IPS-NIHi7 (cell line): Measurements from ENCODE around the gene ALX4.

Experiments used
- DNase-seq: peaks from one replicate; pipeline ENCODE4 v3.0.0; 2012; ENCODE audit warnings: mixed read lengths; ENCODE audit errors: extremely low spot score

ALX4 gene

GRCh38 chr11:44267750-44268613 is 42.0 kb downstream of the ALX4 start:
- no peak for DNase-seq

GRCh38 chr11:44267006-44267749 is 42.8 kb downstream of the ALX4 start:
- DNase-seq: no peak

GRCh38 chr11:44266056-44266780 is 43.7 kb downstream of the ALX4 start:
- DNase-seq: no peak

- DNase-seq: no peak
Observed at GRCh38 chr11:44264761-44265160, 45.2 kb downstream of the ALX4 start.

GRCh38 chr11:44264438-44264749 is 45.5 kb downstream of the ALX4 start:
- no peak for DNase-seq

GRCh38 chr11:44263738-44264437 is 46.1 kb downstream of the ALX4 start:
- DNase-seq: no peak

- DNase-seq: no peak
Observed at GRCh38 chr11:44261800-44262591, 47.9 kb downstream of the ALX4 start.

GRCh38 chr11:44260081-44260480 is 49.9 kb downstream of the ALX4 start:
- no peak for DNase-seq

- DNase-seq: no peak
Observed at GRCh38 chr11:44258839-44259420, 51.0 kb downstream of the ALX4 start.

- DNase-seq: no peak
Observed at GRCh38 chr11:44258190-44258489, 51.8 kb downstream of the ALX4 start.

GRCh38 chr11:44257338-44258189 is 52.4 kb downstream of the ALX4 start:
- no peak for DNase-seq

- no peak for DNase-seq
Observed at GRCh38 chr11:44256673-44257291, 53.2 kb downstream of the ALX4 start.

GRCh38 chr11:44255406-44256071 is 54.4 kb downstream of the ALX4 start:
- DNase-seq: no peak

- DNase-seq: no peak
Observed at GRCh38 chr11:44252999-44253602, 56.8 kb downstream of the ALX4 start.

- no peak for DNase-seq
Observed at GRCh38 chr11:44250421-44250820, 59.5 kb downstream of the ALX4 start.

- no peak for DNase-seq
Observed at GRCh38 chr11:44248109-44248508, 61.8 kb downstream of the ALX4 start.

GRCh38 chr11:44247508-44247907 is 62.4 kb downstream of the ALX4 start:
- no peak for DNase-seq

- no peak for DNase-seq
Observed at GRCh38 chr11:44246726-44247125, 63.2 kb downstream of the ALX4 start.
